ENCODE results near the gene CHP1.
"Not testable (repeated sequence)": the region's sequence is repeated elsewhere in the genome, so short reads cannot be mapped to it uniquely, and the experiment has no call there.

The CHP1 gene

GRCh38 chr15:41278319-41278718, 47.3 kb downstream of the CHP1 start:
- H3K27me3 Mint-ChIP-seq, result no peaks in the 10 kb centered on the region
- H3K27ac Mint-ChIP-seq, result no peak overlapping the region
- no peaks in the 10 kb centered on the region for H3K9me3 Mint-ChIP-seq (ENCODE audit: low read depth)
- H3K36me3 Mint-ChIP-seq, result peaks cover 4% of the 10 kb centered on the region
- H3K4me1 Mint-ChIP-seq (ENCODE audit: low read depth), result peaks cover 10% of the 10 kb centered on the region
- H3K4me3 Mint-ChIP-seq, result no peak overlapping the region

GRCh38 chr15:41279535-41280283, 48.6 kb downstream of the CHP1 start:
- H3K27me3 Mint-ChIP-seq, result no peaks in the 10 kb centered on the region
- H3K4me3 Mint-ChIP-seq, result no peak overlapping the region
- H3K27ac Mint-ChIP-seq, result no peak overlapping the region
- H3K36me3 Mint-ChIP-seq, result peaks cover 5% of the 10 kb centered on the region
- H3K9me3 Mint-ChIP-seq (ENCODE audit: low read depth), result no peaks in the 10 kb centered on the region
- H3K4me1 Mint-ChIP-seq (ENCODE audit: low read depth), result peaks cover 16% of the 10 kb centered on the region

GRCh38 chr15:41281236-41281635, 50.2 kb downstream of the CHP1 start:
- Mint-ChIP-seq H3K4me3 (no peak overlapping the region), H3K9me3 (ENCODE audit: low read depth) (no peaks in the 10 kb centered on the region), H3K4me1 (ENCODE audit: low read depth) (peaks cover 29% of the 10 kb centered on the region), H3K27me3 (no peaks in the 10 kb centered on the region), H3K27ac (peak overlapping the region; percentile 77), H3K36me3 (peaks cover 11% of the 10 kb centered on the region)

- H3K9me3 Mint-ChIP-seq (ENCODE audit: low read depth); H3K27me3 Mint-ChIP-seq: not testable (repeated sequence)
- H3K27ac Mint-ChIP-seq, result peak overlapping the region; percentile 97
- H3K4me3 Mint-ChIP-seq, result peak overlapping the region; percentile 47
- H3K4me1 Mint-ChIP-seq (ENCODE audit: low read depth), result peaks cover 38% of the 10 kb centered on the region
- peaks cover 13% of the 10 kb centered on the region for H3K36me3 Mint-ChIP-seq
Measured at GRCh38 chr15:41282436-41282835, 51.4 kb downstream of the CHP1 start.

- peak overlapping the region; percentile 97 for H3K27ac Mint-ChIP-seq
Measured at GRCh38 chr15:41282980-41283652, 52.0 kb downstream of the CHP1 start.

GRCh38 chr15:41283653-41284426, 52.8 kb downstream of the CHP1 start:
- Mint-ChIP-seq H3K27me3 (no peaks in the 10 kb centered on the region), H3K27ac (peak overlapping the region; percentile 97), H3K4me1 (ENCODE audit: low read depth) (peaks cover 48% of the 10 kb centered on the region), H3K36me3 (peaks cover 16% of the 10 kb centered on the region), H3K9me3 (ENCODE audit: low read depth) (no peaks in the 10 kb centered on the region), H3K4me3 (peak overlapping the region; percentile 98)

More at GRCh38 chr15:41282980-41283652, 52.0 kb downstream of the CHP1 start:
- Mint-ChIP-seq H3K36me3 (peaks cover 14% of the 10 kb centered on the region), H3K4me3 (peak overlapping the region; percentile 98), H3K4me1 (ENCODE audit: low read depth) (peaks cover 41% of the 10 kb centered on the region)
- not testable (repeated sequence) for H3K9me3 Mint-ChIP-seq (ENCODE audit: low read depth); H3K27me3 Mint-ChIP-seq

- Mint-ChIP-seq H3K27ac (peak overlapping the region; percentile 94), H3K27me3 (no peaks in the 10 kb centered on the region), H3K36me3 (peaks cover 15% of the 10 kb centered on the region), H3K4me1 (ENCODE audit: low read depth) (peaks cover 49% of the 10 kb centered on the region), H3K4me3 (peak overlapping the region; percentile 98), H3K9me3 (ENCODE audit: low read depth) (no peaks in the 10 kb centered on the region)
Measured at GRCh38 chr15:41284427-41285177, 53.5 kb downstream of the CHP1 start.

- Mint-ChIP-seq H3K9me3 (ENCODE audit: low read depth) (no peaks in the 10 kb centered on the region), H3K4me1 (ENCODE audit: low read depth) (peaks cover 49% of the 10 kb centered on the region), H3K27ac (peak overlapping the region; percentile 94), H3K27me3 (no peaks in the 10 kb centered on the region), H3K4me3 (peak overlapping the region; percentile 98), H3K36me3 (peaks cover 12% of the 10 kb centered on the region)
Measured at GRCh38 chr15:41285285-41285684, 54.2 kb downstream of the CHP1 start.

- H3K27ac Mint-ChIP-seq, result peak overlapping the region; percentile 30
- peak overlapping the region; percentile 46 for H3K4me3 Mint-ChIP-seq
- H3K27me3 Mint-ChIP-seq, result no peaks in the 10 kb centered on the region
- peaks cover 53% of the 10 kb centered on the region for H3K4me1 Mint-ChIP-seq (ENCODE audit: low read depth)
- H3K9me3 Mint-ChIP-seq (ENCODE audit: low read depth), result no peaks in the 10 kb centered on the region
- peaks cover 12% of the 10 kb centered on the region for H3K36me3 Mint-ChIP-seq
Measured at GRCh38 chr15:41286665-41287333, 55.7 kb downstream of the CHP1 start.

- H3K27ac Mint-ChIP-seq, result peak overlapping the region; percentile 54
- no peaks in the 10 kb centered on the region for H3K27me3 Mint-ChIP-seq
- no peaks in the 10 kb centered on the region for H3K9me3 Mint-ChIP-seq (ENCODE audit: low read depth)
- H3K4me1 Mint-ChIP-seq (ENCODE audit: low read depth), result peaks cover 45% of the 10 kb centered on the region
- no peak overlapping the region for H3K4me3 Mint-ChIP-seq
- peaks cover 12% of the 10 kb centered on the region for H3K36me3 Mint-ChIP-seq
Measured at GRCh38 chr15:41288464-41288863, 57.4 kb downstream of the CHP1 start.

- no peak overlapping the region for H3K4me3 Mint-ChIP-seq
- H3K4me1 Mint-ChIP-seq (ENCODE audit: low read depth), result peaks cover 41% of the 10 kb centered on the region
- no peaks in the 10 kb centered on the region for H3K27me3 Mint-ChIP-seq
- H3K9me3 Mint-ChIP-seq (ENCODE audit: low read depth), result no peaks in the 10 kb centered on the region
- no peak overlapping the region for H3K27ac Mint-ChIP-seq
- H3K36me3 Mint-ChIP-seq, result peaks cover 10% of the 10 kb centered on the region
Measured at GRCh38 chr15:41289953-41290352, 58.9 kb downstream of the CHP1 start.

- no peaks in the 10 kb centered on the region for H3K9me3 Mint-ChIP-seq (ENCODE audit: low read depth)
- H3K36me3 Mint-ChIP-seq, result peaks cover 5% of the 10 kb centered on the region
- peak overlapping the region; percentile 16 for H3K27ac Mint-ChIP-seq
- no peaks in the 10 kb centered on the region for H3K27me3 Mint-ChIP-seq
- no peak overlapping the region for H3K4me3 Mint-ChIP-seq
- peaks cover 35% of the 10 kb centered on the region for H3K4me1 Mint-ChIP-seq (ENCODE audit: low read depth)
Measured at GRCh38 chr15:41291065-41291631, 60.1 kb downstream of the CHP1 start.

GRCh38 chr15:41292521-41292920, 61.5 kb downstream of the CHP1 start:
- Mint-ChIP-seq H3K27ac (no peak overlapping the region), H3K27me3 (no peaks in the 10 kb centered on the region), H3K36me3 (peaks cover 2% of the 10 kb centered on the region), H3K4me3 (no peak overlapping the region), H3K4me1 (ENCODE audit: low read depth) (peaks cover 25% of the 10 kb centered on the region), H3K9me3 (ENCODE audit: low read depth) (no peaks in the 10 kb centered on the region)

GRCh38 chr15:41301139-41301538, 70.1 kb downstream of the CHP1 start:
- not testable (repeated sequence) for H3K9me3 Mint-ChIP-seq (ENCODE audit: low read depth); H3K27ac Mint-ChIP-seq; H3K4me1 Mint-ChIP-seq (ENCODE audit: low read depth); H3K36me3 Mint-ChIP-seq; H3K4me3 Mint-ChIP-seq; H3K27me3 Mint-ChIP-seq

All from activated naive CD8-positive, alpha-beta T cell (primary cell).